Stimulated activated effector memory CD8-positive, alpha-beta T cell treated with anti-CD3 and anti-CD28 coated beads, Interleukin-12 subunit alpha, Interleukin-12 subunit beta, amount 100 ng/mL, for 72 hours (primary cell): ENCODE results near the gene PHLDA3.
"Not testable (repeated sequence)": the region's sequence is repeated elsewhere in the genome, so short reads cannot be mapped to it uniquely, and the experiment has no call there.

ENCODE experiments used
- ATAC-seq: fragments of 150-1000 bp; cut with Tn5 transposase; 2 replicates; pipeline ENCODE4 v1.10.0; 2021
- DNase-seq, 2 donors: peaks; one replicate each; pipeline ENCODE4 v3.0.0; 2021 to 2022; ENCODE audit warnings: low spot score in 2 of 2
- H3K27ac Mint-ChIP-seq: one replicate; pipeline ENCODE4 v1.8.0; 2022; ENCODE audit warnings: mild to moderate bottlenecking, mixed read lengths
- H3K36me3 Mint-ChIP-seq: one replicate; pipeline ENCODE4 v1.8.0; 2022; ENCODE audit warnings: mild to moderate bottlenecking, mixed read lengths
- H3K4me1 Mint-ChIP-seq: one replicate; pipeline ENCODE4 v1.8.0; 2022; ENCODE audit warnings: mixed read lengths
- H3K4me3 Mint-ChIP-seq: one replicate; pipeline ENCODE4 v1.8.0; 2022; ENCODE audit warnings: mild to moderate bottlenecking, mixed read lengths
- H3K9me3 Mint-ChIP-seq: one replicate; pipeline ENCODE4 v1.8.0; 2022; ENCODE audit warnings: mixed read lengths

The PHLDA3 gene

GRCh38 chr1:201496296-201496690 lies 27.3 kb upstream of the PHLDA3 start:
- Mint-ChIP-seq H3K9me3 (no peaks in the 10 kb centered on the region), H3K4me1 (peaks cover 22% of the 10 kb centered on the region), H3K27ac (peak overlapping the region; percentile 86), H3K36me3 (peaks cover 34% of the 10 kb centered on the region), H3K4me3 (no peak overlapping the region)
- no peak for ATAC-seq
- no peak for DNase-seq

DNA sequence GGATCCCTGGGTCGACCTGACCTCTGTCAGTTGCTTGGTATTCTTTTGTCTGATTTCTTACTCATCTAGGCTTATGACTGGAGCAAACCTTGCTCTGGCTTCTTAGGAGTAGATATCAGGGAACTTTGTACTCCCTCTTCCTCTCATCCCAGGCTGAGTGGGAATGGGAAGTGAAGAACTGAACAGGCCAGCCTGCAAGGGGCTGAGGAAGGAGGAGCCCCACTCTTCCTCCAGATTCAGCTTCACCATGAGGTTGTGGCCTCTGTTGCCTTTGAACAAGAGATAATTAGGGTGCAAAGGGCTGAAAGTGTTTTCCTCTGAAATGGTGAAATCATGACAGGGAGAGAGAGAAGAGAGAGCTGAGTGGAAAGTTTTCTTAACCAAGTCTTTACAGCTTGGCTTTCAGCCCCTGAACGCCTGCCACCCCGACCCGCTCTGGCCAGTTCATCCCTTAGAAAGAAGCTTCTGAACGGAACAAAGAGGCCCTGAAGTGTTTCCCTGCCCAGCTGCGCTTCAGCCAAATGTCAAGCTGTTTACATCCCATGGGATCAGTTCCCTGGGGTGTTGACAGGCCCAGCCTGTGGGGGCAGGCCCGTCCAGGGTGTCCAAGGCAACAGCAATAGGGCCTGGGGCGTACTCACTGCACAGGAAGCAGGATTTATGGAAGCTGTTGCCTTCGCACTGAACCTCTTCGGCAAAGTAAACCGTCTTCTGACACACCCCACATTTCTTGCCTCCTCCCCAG lies 26.7 kb upstream of the PHLDA3 start:
- Mint-ChIP-seq H3K4me3 (no peak overlapping the region), H3K27ac (peak overlapping the region; percentile 86), H3K4me1 (peaks cover 22% of the 10 kb centered on the region), H3K36me3 (peaks cover 34% of the 10 kb centered on the region), H3K9me3 (no peaks in the 10 kb centered on the region)
- no peak for ATAC-seq
- no peak for DNase-seq

- Mint-ChIP-seq H3K27ac (no peak overlapping the region), H3K9me3 (no peaks in the 10 kb centered on the region), H3K4me1 (peaks cover 22% of the 10 kb centered on the region), H3K4me3 (no peak overlapping the region), H3K36me3 (peaks cover 41% of the 10 kb centered on the region)
- ATAC-seq, result no peak
- no peak for DNase-seq
Measured at GRCh38 chr1:201493757-201494617, 25.0 kb upstream of the PHLDA3 start.

DNA sequence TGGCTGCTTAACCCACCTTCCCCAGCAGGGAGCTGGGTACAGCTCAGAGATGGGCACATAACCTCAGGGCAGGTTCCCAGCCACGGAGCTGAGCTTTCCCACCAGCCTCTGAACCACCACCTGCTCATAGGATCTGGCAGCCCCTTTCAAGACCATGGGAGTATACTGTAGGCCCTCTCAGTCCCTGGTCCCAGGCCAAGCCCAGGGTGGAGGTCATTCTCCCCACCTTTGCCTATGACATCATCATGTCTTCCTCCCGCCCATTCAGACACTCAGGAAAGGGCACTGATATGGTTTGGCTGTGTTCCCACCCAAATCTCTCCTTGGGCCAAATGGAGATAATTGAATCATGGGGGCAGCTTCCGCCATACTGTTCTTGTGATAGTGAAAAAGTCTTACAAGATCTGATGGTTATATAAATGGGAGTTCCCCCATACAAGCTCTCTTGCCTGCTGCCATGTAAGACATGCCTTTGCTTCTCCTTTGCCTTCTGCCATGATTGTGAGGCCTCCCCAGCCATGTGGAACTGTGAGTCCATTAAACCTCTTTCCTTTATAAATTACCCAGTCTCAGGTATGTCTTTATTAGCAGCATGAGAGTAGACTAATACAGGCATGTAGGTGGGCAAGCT lies 24.2 kb upstream of the PHLDA3 start:
- H3K4me3 Mint-ChIP-seq, DNase-seq, ATAC-seq, H3K9me3 Mint-ChIP-seq: not testable (repeated sequence)
- Mint-ChIP-seq H3K27ac (peak overlapping the region; percentile 50), H3K36me3 (peaks cover 46% of the 10 kb centered on the region), H3K4me1 (peaks cover 18% of the 10 kb centered on the region)

DNA sequence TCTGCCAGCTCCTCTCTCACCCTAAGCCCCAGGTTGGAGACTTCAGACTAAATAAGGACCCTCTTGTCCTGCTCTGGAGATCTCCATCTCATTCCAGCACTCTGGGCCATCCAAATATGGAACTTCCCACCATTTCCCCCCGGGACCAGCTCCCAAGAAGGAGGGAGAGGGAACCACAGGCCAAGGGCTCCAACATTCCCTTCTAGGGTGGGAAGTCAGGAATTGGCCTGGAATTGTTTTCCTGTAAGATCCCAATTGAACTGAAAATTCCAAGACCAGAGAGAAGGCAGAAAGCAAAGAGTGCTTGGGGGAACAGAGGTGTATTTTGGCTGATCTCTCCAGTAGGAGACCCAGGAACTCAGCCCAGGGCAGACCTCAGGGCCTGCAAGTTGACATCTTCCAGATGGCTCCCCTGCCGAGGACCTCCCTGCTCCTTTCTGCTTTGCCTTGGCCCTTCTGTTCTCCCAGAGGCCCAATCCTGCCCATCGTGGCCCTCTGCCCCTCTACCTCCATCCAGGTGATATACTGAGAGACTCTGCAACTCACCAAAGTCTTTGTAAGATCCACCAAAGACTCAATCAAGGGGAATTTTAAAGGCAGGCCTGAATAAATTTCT lies 23.0 kb upstream of the PHLDA3 start:
- DNase-seq (no peak), ATAC-seq (no peak)
- Mint-ChIP-seq H3K4me1 (peaks cover 14% of the 10 kb centered on the region), H3K36me3 (peaks cover 46% of the 10 kb centered on the region), H3K9me3 (no peaks in the 10 kb centered on the region), H3K4me3 (no peak overlapping the region), H3K27ac (peak overlapping the region; percentile 5)

GRCh38 chr1:201490708-201491131 lies 21.7 kb upstream of the PHLDA3 start:
- Mint-ChIP-seq H3K4me3 (no peak overlapping the region), H3K9me3 (no peaks in the 10 kb centered on the region), H3K4me1 (peaks cover 9% of the 10 kb centered on the region), H3K27ac (no peak overlapping the region), H3K36me3 (peaks cover 35% of the 10 kb centered on the region)
- DNase-seq (no peak), ATAC-seq (no peak)

GRCh38 chr1:201489643-201490261 lies 20.8 kb upstream of the PHLDA3 start:
- Mint-ChIP-seq H3K27ac (no peak overlapping the region), H3K4me3 (no peak overlapping the region), H3K4me1 (peaks cover 7% of the 10 kb centered on the region), H3K9me3 (no peaks in the 10 kb centered on the region), H3K36me3 (peaks cover 26% of the 10 kb centered on the region)
- ATAC-seq, result no peak
- no peak for DNase-seq

GRCh38 chr1:201488830-201489589 lies 20.0 kb upstream of the PHLDA3 start:
- no peak for ATAC-seq

DNA sequence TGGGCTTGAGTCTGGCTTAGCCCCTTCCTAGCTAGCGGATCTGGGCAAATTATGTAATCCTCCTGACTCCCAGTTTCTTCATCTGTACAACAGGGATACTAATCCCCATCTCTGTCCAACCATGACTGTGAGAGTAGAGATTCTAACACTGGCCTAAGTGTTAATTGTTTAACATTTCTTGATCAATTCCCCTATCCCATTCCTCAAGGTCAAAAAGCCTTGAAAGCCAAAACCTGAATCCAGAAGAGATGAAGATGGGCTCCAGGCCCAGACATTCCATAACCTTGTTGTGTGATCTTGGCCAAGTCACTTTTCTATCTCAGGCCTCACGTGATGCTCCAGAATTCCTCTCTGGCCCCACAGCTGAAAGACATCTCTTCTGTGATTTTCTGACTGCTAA lies 18.8 kb upstream of the PHLDA3 start:
- Mint-ChIP-seq H3K9me3 (no peaks in the 10 kb centered on the region), H3K4me1 (peaks cover 8% of the 10 kb centered on the region), H3K36me3 (peaks cover 11% of the 10 kb centered on the region), H3K4me3 (no peak overlapping the region), H3K27ac (no peak overlapping the region)
- DNase-seq (no peak), ATAC-seq (no peak)

More at GRCh38 chr1:201488830-201489589, 20.0 kb upstream of the PHLDA3 start:
- Mint-ChIP-seq H3K36me3 (peaks cover 20% of the 10 kb centered on the region), H3K27ac (no peak overlapping the region), H3K4me1 (peaks cover 7% of the 10 kb centered on the region), H3K9me3 (no peaks in the 10 kb centered on the region), H3K4me3 (no peak overlapping the region)
- DNase-seq, result no peak

DNA sequence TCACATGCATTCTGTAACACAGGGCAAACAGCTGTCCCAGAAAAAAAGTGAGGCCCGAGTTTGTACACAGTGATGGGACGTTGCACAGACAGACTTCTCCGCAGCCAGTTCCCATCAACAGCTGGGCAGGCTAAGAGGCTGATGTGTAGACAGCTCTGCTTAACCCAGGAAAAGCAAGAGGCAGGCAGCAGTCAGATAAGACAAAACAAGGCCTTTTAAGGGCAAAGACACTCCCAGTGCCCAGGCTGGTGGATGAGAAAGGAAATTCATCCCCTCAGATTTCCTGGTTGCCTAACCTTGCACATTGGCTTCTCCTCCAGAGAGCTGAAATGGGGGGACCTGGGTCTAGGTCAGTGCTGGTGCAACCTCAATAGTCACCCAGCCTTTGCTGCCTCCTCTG lies 17.2 kb upstream of the PHLDA3 start:
- Mint-ChIP-seq H3K27ac (no peak overlapping the region), H3K4me1 (peaks cover 16% of the 10 kb centered on the region), H3K9me3 (no peaks in the 10 kb centered on the region), H3K4me3 (no peak overlapping the region), H3K36me3 (peaks cover 11% of the 10 kb centered on the region)
- no peak for ATAC-seq
- DNase-seq, result no peak

- Mint-ChIP-seq H3K27ac (peak overlapping the region; percentile 64), H3K4me1 (peaks cover 21% of the 10 kb centered on the region), H3K36me3 (peaks cover 11% of the 10 kb centered on the region), H3K9me3 (no peaks in the 10 kb centered on the region), H3K4me3 (no peak overlapping the region)
- DNase-seq, result no peak
- no peak for ATAC-seq
Measured at GRCh38 chr1:201485184-201485774, 16.3 kb upstream of the PHLDA3 start.

- no peak overlapping the region for H3K27ac Mint-ChIP-seq
- no peak overlapping the region for H3K4me3 Mint-ChIP-seq
- peaks cover 21% of the 10 kb centered on the region for H3K4me1 Mint-ChIP-seq
- DNase-seq (no peak), ATAC-seq (no peak)
- H3K9me3 Mint-ChIP-seq, result no peaks in the 10 kb centered on the region
- H3K36me3 Mint-ChIP-seq, result no peaks in the 10 kb centered on the region
Measured at GRCh38 chr1:201483373-201483949, 14.5 kb upstream of the PHLDA3 start.

DNA sequence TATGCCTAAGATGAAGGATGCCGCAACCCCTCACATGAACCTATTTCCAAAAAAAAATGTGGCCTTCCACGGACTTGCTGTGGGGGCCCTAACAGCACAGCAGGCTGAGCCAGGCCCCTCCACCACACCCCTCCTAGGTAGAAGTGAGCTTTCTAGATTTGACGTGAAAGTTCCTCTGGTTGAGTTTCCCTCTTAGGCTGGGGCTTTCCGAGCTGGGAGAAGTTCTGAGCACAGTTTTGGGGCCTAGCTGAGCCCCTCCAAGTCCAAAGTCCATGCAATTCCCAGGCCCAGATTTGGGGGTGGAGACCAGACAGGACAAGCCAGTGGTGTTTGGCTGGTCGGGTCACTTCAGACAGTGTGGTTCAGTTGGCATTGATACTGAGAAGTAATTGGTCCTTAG lies 13.8 kb upstream of the PHLDA3 start:
- H3K27ac Mint-ChIP-seq, result no peak overlapping the region
- H3K4me3 Mint-ChIP-seq, result peak overlapping the region; percentile 78
- ATAC-seq (no peak), DNase-seq (no peak)
- H3K4me1 Mint-ChIP-seq, result peaks cover 21% of the 10 kb centered on the region
- no peaks in the 10 kb centered on the region for H3K36me3 Mint-ChIP-seq
- H3K9me3 Mint-ChIP-seq, result no peaks in the 10 kb centered on the region
